ENCODE data around the gene NFKB1.

NFKB1 gene

GRCh38 chr4:102530986-102531385, 29.8 kb downstream of the NFKB1 start:
- H3K27me3 ChIP-seq (ENCODE audit: insufficient read depth, poor library complexity, severe bottlenecking): no peaks in the 10 kb centered on the region
- DNase-seq (ENCODE audit: low read depth in 1 of 2, low spot score in 1 of 2): no peak
- TF ChIP-seq GABPA (IDR thresholded peaks at IDR 0.05; ENCODE audit: low read depth) (no peak), REST (IDR thresholded peaks at IDR 0.05; ENCODE audit: insufficient replicate concordance, low read depth) (no peak), CTCF (IDR thresholded peaks at IDR 0.05; ENCODE audit: insufficient read depth, low read length) (no peak), POLR2AphosphoS5 (IDR thresholded peaks at IDR 0.05; ENCODE audit: low read depth) (no peak), SPI1 (IDR thresholded peaks at IDR 0.05; ENCODE audit: borderline replicate concordance, low read depth) (no peak)
- no peak overlapping the region for H3K27ac ChIP-seq (replicated peaks)
- no peak overlapping the region for H3K4me3 ChIP-seq (replicated peaks; ENCODE audit: insufficient read depth, low read length)

- TF ChIP-seq POLR2AphosphoS5 (IDR thresholded peaks at IDR 0.05; ENCODE audit: low read depth) (no peak), CTCF (IDR thresholded peaks at IDR 0.05; ENCODE audit: insufficient read depth, low read length) (no peak), GABPA (IDR thresholded peaks at IDR 0.05; ENCODE audit: low read depth) (no peak), REST (IDR thresholded peaks at IDR 0.05; ENCODE audit: insufficient replicate concordance, low read depth) (no peak), SPI1 (IDR thresholded peaks at IDR 0.05; ENCODE audit: borderline replicate concordance, low read depth) (no peak)
- no peaks in the 10 kb centered on the region for H3K27me3 ChIP-seq (ENCODE audit: insufficient read depth, poor library complexity, severe bottlenecking)
- no peak overlapping the region for H3K27ac ChIP-seq (replicated peaks)
- no peak overlapping the region for H3K4me3 ChIP-seq (replicated peaks; ENCODE audit: insufficient read depth, low read length)
- DNase-seq (ENCODE audit: low read depth in 1 of 2, low spot score in 1 of 2): no peak
Measured at GRCh38 chr4:102531462-102531861, 30.3 kb downstream of the NFKB1 start.

- Histone ChIP-seq H3K27ac (replicated peaks) (no peak overlapping the region), H3K4me3 (replicated peaks; ENCODE audit: insufficient read depth, low read length) (no peak overlapping the region), H3K27me3 (ENCODE audit: insufficient read depth, poor library complexity, severe bottlenecking) (no peaks in the 10 kb centered on the region)
- DNase-seq (ENCODE audit: low read depth in 1 of 2, low spot score in 1 of 2): no peak
- TF ChIP-seq SPI1 (IDR thresholded peaks at IDR 0.05; ENCODE audit: borderline replicate concordance, low read depth) (no peak), GABPA (IDR thresholded peaks at IDR 0.05; ENCODE audit: low read depth) (no peak), POLR2AphosphoS5 (IDR thresholded peaks at IDR 0.05; ENCODE audit: low read depth) (no peak), REST (IDR thresholded peaks at IDR 0.05; ENCODE audit: insufficient replicate concordance, low read depth) (no peak), CTCF (IDR thresholded peaks at IDR 0.05; ENCODE audit: insufficient read depth, low read length) (no peak)
Measured at GRCh38 chr4:102533348-102533747, 32.2 kb downstream of the NFKB1 start.
